ENCODE measurements around the gene DNER.
A peak's percentile ranks its signal among the peaks of the same experiment; 100 is the strongest.
"Not testable (repeated sequence)": the region's sequence is repeated elsewhere in the genome, so short reads cannot be mapped to it uniquely, and the experiment has no call there.

The DNER gene

GRCh38 chr2:229562472-229563127 lies 151.8 kb downstream of the DNER start:
- no peak for DNase-seq

- DNase-seq: no peak
Observed at GRCh38 chr2:229559986-229560385, 154.4 kb downstream of the DNER start.

GRCh38 chr2:229553091-229553490 lies 161.3 kb downstream of the DNER start:
- DNase-seq: no peak

GRCh38 chr2:229543176-229543873 lies 171.0 kb downstream of the DNER start:
- DNase-seq: no peak

- no peak for DNase-seq
Observed at GRCh38 chr2:229539628-229540027, 174.7 kb downstream of the DNER start.

GRCh38 chr2:229531594-229531993 lies 182.8 kb downstream of the DNER start:
- no peak for DNase-seq

GRCh38 chr2:229530434-229530833 lies 183.9 kb downstream of the DNER start:
- DNase-seq: no peak

- no peak for DNase-seq
Observed at GRCh38 chr2:229528846-229529245, 185.5 kb downstream of the DNER start.

GRCh38 chr2:229526951-229527350 lies 187.4 kb downstream of the DNER start:
- no peak for DNase-seq

GRCh38 chr2:229524799-229525198 lies 189.6 kb downstream of the DNER start:
- no peak for DNase-seq

- no peak for DNase-seq
Observed at GRCh38 chr2:229523663-229524062, 190.7 kb downstream of the DNER start.

GRCh38 chr2:229521576-229521975 lies 192.8 kb downstream of the DNER start:
- no peak for DNase-seq

- no peak for DNase-seq
Observed at GRCh38 chr2:229520691-229521096, 193.7 kb downstream of the DNER start.

GRCh38 chr2:229519655-229520430 lies 194.5 kb downstream of the DNER start:
- no peak for DNase-seq

GRCh38 chr2:229514273-229514895 lies 200.0 kb downstream of the DNER start:
- DNase-seq: no peak

- no peak for DNase-seq
Observed at GRCh38 chr2:229511524-229511923, 202.8 kb downstream of the DNER start.

GRCh38 chr2:229506699-229507098 lies 207.7 kb downstream of the DNER start:
- DNase-seq: not testable (repeated sequence)

- no peak for DNase-seq
Observed at GRCh38 chr2:229501051-229501794, 213.1 kb downstream of the DNER start.

GRCh38 chr2:229492034-229492433 lies 222.3 kb downstream of the DNER start:
- DNase-seq: no peak

- no peak for DNase-seq
Observed at GRCh38 chr2:229490167-229490566, 224.2 kb downstream of the DNER start.

GRCh38 chr2:229489016-229489415 lies 225.3 kb downstream of the DNER start:
- DNase-seq: peak; percentile 71

- no peak for DNase-seq
Observed at GRCh38 chr2:229488232-229488631, 226.1 kb downstream of the DNER start.

- DNase-seq: no peak
Observed at GRCh38 chr2:229486673-229487072, 227.7 kb downstream of the DNER start.
